ENCODE results near the gene FBXL7. TPM values are rescaled to one million over a fixed set of nuclear protein-coding genes. Genes with fewer than 3 reads are reported as not detected.

Gene FBXL7
- total RNA-seq, 1 donor from 2014 or later = 30.4 TPM

GRCh38 chr5:15607076-15607475 is 107.1 kb downstream of the FBXL7 start:
- TF ChIP-seq CTCF (IDR thresholded peaks at IDR 0.05) = no peak
- Histone ChIP-seq H3K4me3 (no peak overlapping the region), H3K27me3 (no peaks in the 10 kb centered on the region), H3K36me3 (no peaks in the 10 kb centered on the region), H3K27ac (no peak overlapping the region), H3K9me3 (no peaks in the 10 kb centered on the region), H3K4me1 (no peaks in the 10 kb centered on the region)
- intact Hi-C loops (cut with DNase I) = no loop called here
- DNase-seq (ENCODE audit: low spot score in 2 of 2) = no peak

- Histone ChIP-seq H3K27me3 (no peaks in the 10 kb centered on the region), H3K4me1 (peaks cover 0 to 7% of the 10 kb centered on the region in 2 donors), H3K4me3 (no peak overlapping the region), H3K9me3 (no peaks in the 10 kb centered on the region), H3K27ac (no peak overlapping the region), H3K36me3 (no peaks in the 10 kb centered on the region)
- TF ChIP-seq CTCF (IDR thresholded peaks at IDR 0.05) = no peak
- intact Hi-C loops (cut with DNase I) = no loop called here
- DNase-seq (ENCODE audit: low spot score in 2 of 2) = no peak
These were observed 109.2 kb downstream of the FBXL7 start for GRCh38 chr5:15609076-15609725.

- no peak overlapping the region for H3K4me3 ChIP-seq
- no peaks in the 10 kb centered on the region for H3K9me3 ChIP-seq
- no peaks in the 10 kb centered on the region for H3K27me3 ChIP-seq
- intact Hi-C loops (cut with DNase I) = no loop called here
- H3K27ac ChIP-seq = no peak overlapping the region
- no peaks in the 10 kb centered on the region for H3K36me3 ChIP-seq
- H3K4me1 ChIP-seq = peaks cover 0 to 7% of the 10 kb centered on the region in 2 donors
- no peak for DNase-seq (ENCODE audit: low spot score in 2 of 2)
- no peak for TF ChIP-seq CTCF (IDR thresholded peaks at IDR 0.05)
These were observed 110.2 kb downstream of the FBXL7 start for GRCh38 chr5:15610216-15610615.

- H3K4me1 ChIP-seq = peaks cover 0 to 7% of the 10 kb centered on the region in 2 donors
These were observed 111.0 kb downstream of the FBXL7 start for GRCh38 chr5:15611008-15611407.

GRCh38 chr5:15612915-15613635 is 113.1 kb downstream of the FBXL7 start:
- no peaks in the 10 kb centered on the region for H3K9me3 ChIP-seq
- no peak for TF ChIP-seq CTCF (IDR thresholded peaks at IDR 0.05)
- no peak overlapping the region for H3K27ac ChIP-seq
- H3K36me3 ChIP-seq = no peaks in the 10 kb centered on the region
- intact Hi-C loops (cut with DNase I) = no loop called here
- no peak for DNase-seq (ENCODE audit: low spot score in 2 of 2)
- H3K4me3 ChIP-seq = no peak overlapping the region
- H3K27me3 ChIP-seq = no peaks in the 10 kb centered on the region
- peaks cover 0 to 7% of the 10 kb centered on the region in 2 donors for H3K4me1 ChIP-seq

More at GRCh38 chr5:15611008-15611407, 111.0 kb downstream of the FBXL7 start:
- no peak for DNase-seq (ENCODE audit: low spot score in 2 of 2)
- no peaks in the 10 kb centered on the region for H3K36me3 ChIP-seq
- no peak for TF ChIP-seq CTCF (IDR thresholded peaks at IDR 0.05)
- H3K27ac ChIP-seq = no peak overlapping the region
- no peak overlapping the region for H3K4me3 ChIP-seq
- no peaks in the 10 kb centered on the region for H3K27me3 ChIP-seq
- H3K9me3 ChIP-seq = no peaks in the 10 kb centered on the region
- intact Hi-C loops (cut with DNase I) = no loop called here

All from ascending aorta (tissue), 2 donors.